PC-3 (cell line): ENCODE results near the gene KIAA1328.

Source experiments
- CTCF ChIP-seq: fragments of 300-600 bp; sonication (generic); conservative IDR thresholded peaks from 2 replicates; pipeline ENCODE4 v1.5.1; 2017; ENCODE audit warnings: antibody characterized with exemption, low read depth, mild to moderate bottlenecking, low read length
- EZH2 ChIP-seq: fragments of 300-600 bp; sonication (generic); IDR thresholded peaks from one replicate; pipeline ENCODE4 v1.6.1; 2017; ENCODE audit warnings: antibody characterized with exemption, mild to moderate bottlenecking, low read length; ENCODE audit not compliant: unreplicated experiment

GRCh38 chr18:36817039-36817438 is 11.9 kb upstream of the KIAA1328 start:
- TF ChIP-seq CTCF, result no peak
- no peak for TF ChIP-seq EZH2
